Skeletal muscle tissue (tissue), 4 donors: ENCODE data around the gene ADM5. TPM values are rescaled to one million over a fixed set of nuclear protein-coding genes. Genes with fewer than 3 reads are reported as not detected.
A peak's percentile ranks its signal among the peaks of the same experiment; 100 is the strongest.

Experiments
- H3K27ac ChIP-seq: one replicate; pipeline ENCODE4 v1.7.0; 2013; ENCODE audit warnings: mild to moderate bottlenecking, low read depth, low read length, inconsistent platforms
- H3K27me3 ChIP-seq, 3 donors: one replicate each; pipeline ENCODE4 v1.7.0; 2013; ENCODE audit warnings: low read length in 3 of 3; ENCODE audit not compliant: control insufficient read depth in 3 of 3, insufficient read depth in 3 of 3
- H3K36me3 ChIP-seq, 3 donors: one replicate each; pipeline ENCODE4 v1.7.0; 2013; ENCODE audit warnings: low read length in 3 of 3; ENCODE audit not compliant: control insufficient read depth in 3 of 3, insufficient read depth in 3 of 3
- H3K4me1 ChIP-seq, 3 donors: one replicate each; pipeline ENCODE4 v1.7.0; 2013; ENCODE audit warnings: low read length in 3 of 3, mild to moderate bottlenecking in 3 of 3; ENCODE audit not compliant: control insufficient read depth in 3 of 3, insufficient read depth in 3 of 3
- H3K4me3 ChIP-seq, 3 donors: one replicate each; pipeline ENCODE4 v1.7.0; 2013; ENCODE audit warnings: low read length in 3 of 3
- H3K9ac ChIP-seq, 3 donors: one replicate each; pipeline ENCODE4 v1.7.0; 2013; ENCODE audit warnings: low read length in 3 of 3, mild to moderate bottlenecking in 3 of 3, moderate library complexity in 2 of 3, low read depth in 1 of 3
- H3K9me3 ChIP-seq, 3 donors: one replicate each; pipeline ENCODE4 v1.7.0; 2013; ENCODE audit warnings: low read length in 3 of 3; ENCODE audit not compliant: control insufficient read depth in 3 of 3
- total RNA-seq: library from RNA; depleted of rRNA; stranded (reverse); fragments of >200 nt; gene quantifications from one replicate; pipeline ENCODE4 v1.2.3, GENCODE V29; 2014
- donor health status: Osteomylitis.

ADM5 gene, protein sequence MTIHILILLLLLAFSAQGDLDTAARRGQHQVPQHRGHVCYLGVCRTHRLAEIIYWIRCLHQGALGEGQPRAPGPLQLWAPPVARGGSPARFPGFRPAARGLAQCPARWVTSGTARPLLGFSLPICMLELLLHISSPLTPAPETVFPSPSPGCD
- 1.0 TPM for total RNA-seq

- peaks cover 0 to 21% (median 18%) of the 10 kb centered on the region in 3 donors for H3K27me3 ChIP-seq
- H3K4me1 ChIP-seq, result peaks cover 21 to 34% (median 24%) of the 10 kb centered on the region in 3 donors
- peak within 1 kb of the TSS; percentile 14 to 76 (median 70) for H3K9ac ChIP-seq
- H3K27ac ChIP-seq, result peak within 1 kb of the TSS; percentile 74
- peak within 1 kb of the TSS; percentile 68 to 81 (median 70) for H3K4me3 ChIP-seq
- peaks cover 19 to 27% (median 24%) of the 10 kb centered on the region in 3 donors for H3K36me3 ChIP-seq
- H3K9me3 ChIP-seq, result no peaks in the 10 kb centered on the region
These were observed at the start of gene ADM5 for GRCh38 chr19:49689133-49690078. Gene ADM5, plus strand, starts transcription at chr19:49689594. Its CDS starts 244 bp downstream, at chr19:49689838.

DNA sequence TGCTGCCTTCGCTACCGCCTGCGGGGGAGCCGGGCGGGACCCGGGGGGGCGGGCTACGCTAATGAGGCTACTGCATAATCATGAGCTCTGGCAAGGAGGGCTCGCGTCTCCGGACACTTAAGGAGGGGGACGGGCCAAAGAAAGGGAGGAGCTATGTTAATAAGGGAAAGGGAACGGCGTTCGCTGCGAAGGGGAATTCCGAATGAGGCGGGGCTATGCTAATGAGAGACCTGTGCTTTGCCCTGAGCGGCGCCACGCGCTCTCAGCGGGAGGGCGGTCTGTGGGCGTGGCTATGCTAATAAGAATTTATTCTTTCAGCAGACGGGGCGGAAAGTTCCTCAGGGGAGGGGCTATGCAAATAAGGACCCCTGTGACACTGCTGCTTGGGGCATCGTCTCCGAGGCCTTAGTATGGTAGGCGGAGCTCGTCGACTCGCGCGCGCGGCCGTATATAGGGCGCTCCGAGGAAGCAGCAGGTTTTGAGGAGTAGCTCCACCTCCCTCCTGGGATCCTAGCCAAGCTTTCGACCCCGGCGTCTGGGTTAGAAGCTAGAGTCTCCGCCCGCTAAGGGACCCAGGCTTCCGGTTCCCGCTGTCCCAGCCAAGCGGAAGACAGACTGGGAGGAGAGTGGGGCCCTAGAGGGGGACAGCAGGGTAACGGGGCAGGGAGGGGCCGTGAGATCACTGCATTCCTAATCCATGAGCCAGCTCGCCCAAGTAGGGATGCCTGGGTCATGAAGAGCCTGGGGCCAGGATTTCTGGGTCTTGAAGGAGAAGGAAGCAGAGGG lies 49.1 kb upstream of the ADM5 start, which contains the start of gene RRAS:
TSS of gene RRAS (minus strand) at position 31 of the 786 bp plus-strand sequence. CDS start 45 bp downstream, outside the sequence.
- Histone ChIP-seq H3K36me3 (peaks cover 2 to 12% (median 5%) of the 10 kb centered on the region in 3 donors), H3K4me1 (peaks cover 40 to 47% (median 40%) of the 10 kb centered on the region in 3 donors), H3K27me3 (no peaks in the 10 kb centered on the region), H3K9ac (peak within 1 kb of the TSS; percentile 97 to 100 (median 98)), H3K4me3 (peak within 1 kb of the TSS; percentile 84 to 92 (median 86)), H3K27ac (peak within 1 kb of the TSS; percentile 100), H3K9me3 (no peaks in the 10 kb centered on the region)

DNA sequence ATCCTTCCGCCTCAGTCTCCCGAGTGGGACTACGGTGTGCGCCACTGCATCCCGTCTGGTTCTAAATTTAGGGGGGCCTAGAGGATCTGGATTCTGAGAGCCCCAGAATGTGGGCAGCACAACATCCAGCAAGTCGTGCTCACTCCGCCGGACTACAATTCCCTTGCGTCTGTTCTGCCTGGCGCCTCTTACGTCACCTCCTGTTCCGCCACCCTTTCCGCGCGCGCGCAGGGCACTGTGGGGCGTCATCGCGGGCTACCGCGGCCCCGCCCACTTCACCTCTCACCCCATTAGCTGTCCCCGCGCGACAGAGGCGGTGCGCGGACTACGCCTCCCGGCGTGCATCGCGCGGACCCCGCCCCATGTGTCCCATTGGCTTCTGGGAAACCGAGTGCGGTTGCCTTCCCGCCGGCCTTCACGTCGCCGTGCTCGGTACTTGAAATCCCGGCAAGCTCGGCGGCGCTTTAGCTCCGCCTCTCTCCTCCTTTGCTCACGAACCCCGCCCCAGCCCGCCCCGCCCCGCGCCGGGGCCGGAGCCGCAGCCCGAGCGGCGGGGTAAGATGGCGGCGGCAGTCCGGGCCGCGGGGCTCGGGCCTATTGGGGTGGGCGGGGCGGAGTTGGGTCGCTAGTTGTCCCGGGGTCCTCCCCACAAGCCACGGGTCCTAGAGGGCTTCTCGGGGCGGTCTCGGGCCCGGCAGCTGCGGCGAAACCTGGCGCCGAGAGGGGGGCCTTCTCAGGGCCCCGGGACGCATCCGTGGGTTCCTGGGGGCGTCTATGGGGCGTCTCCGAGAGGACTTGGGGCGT lies 47.5 kb upstream of the ADM5 start, which contains the start of gene SCAF1:
TSS of gene SCAF1 (plus strand) at position 522 of the 804 bp plus-strand sequence. CDS start 2,818 bp downstream, outside the sequence.
- Histone ChIP-seq H3K27ac (peak within 1 kb of the TSS; percentile 100), H3K4me3 (peak within 1 kb of the TSS; percentile 95 to 99 (median 97)), H3K9me3 (no peaks in the 10 kb centered on the region), H3K36me3 (peaks cover 13 to 18% (median 18%) of the 10 kb centered on the region in 3 donors), H3K27me3 (no peaks in the 10 kb centered on the region), H3K4me1 (peaks cover 38 to 42% (median 39%) of the 10 kb centered on the region in 3 donors), H3K9ac (peak within 1 kb of the TSS; percentile 98 to 100 (median 99))

DNA sequence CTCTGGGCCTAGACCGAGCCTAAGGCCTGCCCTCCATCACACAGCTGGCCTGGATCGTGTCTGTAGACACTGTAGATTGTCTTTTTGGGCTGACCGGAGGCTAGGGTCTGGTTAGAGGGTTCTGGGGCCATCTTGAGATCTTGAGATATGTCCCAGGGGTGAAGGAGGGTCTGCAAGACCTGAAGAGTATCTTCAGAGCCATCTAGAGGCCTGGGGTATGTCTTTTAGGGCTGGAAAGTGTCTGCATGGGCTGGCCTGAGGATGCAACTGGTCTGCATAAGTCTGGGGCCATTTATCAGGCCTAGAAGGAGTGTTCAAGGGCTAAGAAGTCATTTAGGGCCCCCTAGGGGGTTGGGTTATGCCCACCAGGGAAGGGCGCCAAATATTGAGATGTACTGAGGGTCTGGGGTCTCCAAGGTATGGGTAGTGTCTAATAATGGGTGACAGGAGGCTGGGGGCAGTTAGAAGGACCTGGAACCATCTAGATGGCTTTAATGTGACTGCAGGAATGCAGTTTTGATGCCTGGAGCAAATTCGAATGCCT lies 46.8 kb upstream of the ADM5 start:
- Histone ChIP-seq H3K9ac (peak overlapping the region; percentile 98 to 99 (median 99)), H3K9me3 (no peaks in the 10 kb centered on the region), H3K4me3 (peak overlapping the region; percentile 95 to 99 (median 97)), H3K36me3 (peaks cover 16 to 24% (median 23%) of the 10 kb centered on the region in 3 donors), H3K4me1 (peaks cover 38 to 43% (median 38%) of the 10 kb centered on the region in 3 donors), H3K27ac (peak overlapping the region; percentile 100), H3K27me3 (no peaks in the 10 kb centered on the region)

GRCh38 chr19:49643466-49643865 lies 45.9 kb upstream of the ADM5 start:
- H3K36me3 ChIP-seq, result peaks cover 16 to 27% (median 25%) of the 10 kb centered on the region in 3 donors
- H3K27me3 ChIP-seq, result no peaks in the 10 kb centered on the region
- H3K9me3 ChIP-seq, result no peaks in the 10 kb centered on the region
- peaks cover 32 to 39% (median 39%) of the 10 kb centered on the region in 3 donors for H3K4me1 ChIP-seq
- H3K27ac ChIP-seq, result no peak overlapping the region
- H3K9ac ChIP-seq, result peak overlapping the region; percentile 98 to 99 (median 99)
- H3K4me3 ChIP-seq, result peak overlapping the region; percentile 22 to 99 (median 95)

GRCh38 chr19:49645592-49645991 lies 43.8 kb upstream of the ADM5 start:
- H3K4me3 ChIP-seq, result no peak overlapping the region
- H3K36me3 ChIP-seq, result peaks cover 34 to 43% (median 38%) of the 10 kb centered on the region in 3 donors
- no peak overlapping the region for H3K9ac ChIP-seq
- no peaks in the 10 kb centered on the region for H3K27me3 ChIP-seq
- H3K9me3 ChIP-seq, result no peaks in the 10 kb centered on the region
- peaks cover 26 to 36% (median 34%) of the 10 kb centered on the region in 3 donors for H3K4me1 ChIP-seq
- H3K27ac ChIP-seq, result no peak overlapping the region

DNA sequence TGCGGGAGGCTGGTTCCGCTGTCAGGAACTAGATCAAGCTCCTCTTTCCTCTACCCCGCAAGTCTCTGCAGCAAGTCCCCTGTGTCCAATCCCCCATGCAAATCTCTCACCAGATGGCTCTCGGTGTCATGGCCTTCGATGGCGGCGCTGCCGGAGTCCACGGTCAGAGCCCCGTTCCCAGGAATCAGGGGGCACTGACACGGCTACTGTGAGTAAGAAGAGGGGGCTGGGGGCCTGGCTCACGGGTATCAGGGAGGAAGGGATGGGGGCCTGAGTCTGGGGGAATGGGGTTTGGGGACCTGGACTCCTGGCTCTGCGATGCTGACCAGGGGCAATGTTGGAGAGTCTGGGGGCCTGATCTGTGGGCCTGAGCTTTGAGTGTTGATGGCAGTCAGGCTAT lies 43.4 kb upstream of the ADM5 start:
- no peaks in the 10 kb centered on the region for H3K27me3 ChIP-seq
- H3K27ac ChIP-seq, result no peak overlapping the region
- no peak overlapping the region for H3K9ac ChIP-seq
- H3K36me3 ChIP-seq, result peaks cover 34 to 45% (median 39%) of the 10 kb centered on the region in 3 donors
- H3K4me1 ChIP-seq, result peaks cover 26 to 34% (median 30%) of the 10 kb centered on the region in 3 donors
- no peak overlapping the region for H3K4me3 ChIP-seq
- no peaks in the 10 kb centered on the region for H3K9me3 ChIP-seq

DNA sequence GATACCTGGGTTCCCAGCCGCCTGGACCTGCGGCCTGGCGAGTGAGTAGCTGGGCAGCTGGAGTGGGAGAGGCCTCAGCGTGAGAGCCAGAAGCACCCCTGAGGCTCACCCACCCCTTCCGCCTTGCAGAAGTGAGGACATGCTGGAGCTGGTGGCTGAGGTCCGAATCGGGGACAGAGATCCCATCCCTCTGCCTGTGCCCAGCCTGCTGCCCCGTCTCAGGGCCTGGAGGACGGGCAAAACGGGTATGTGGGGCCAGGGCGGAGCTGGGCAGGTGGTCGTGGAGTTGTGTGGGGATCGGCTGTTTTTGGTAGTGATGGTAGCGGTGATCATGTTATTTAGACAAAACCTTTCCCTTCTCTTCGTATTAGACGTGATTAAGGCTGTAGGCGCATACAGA lies 42.8 kb upstream of the ADM5 start:
- no peaks in the 10 kb centered on the region for H3K27me3 ChIP-seq
- H3K4me1 ChIP-seq, result peaks cover 22 to 30% (median 29%) of the 10 kb centered on the region in 3 donors
- no peak overlapping the region for H3K27ac ChIP-seq
- peaks cover 34 to 47% (median 39%) of the 10 kb centered on the region in 3 donors for H3K36me3 ChIP-seq
- no peak overlapping the region for H3K4me3 ChIP-seq
- H3K9me3 ChIP-seq, result no peaks in the 10 kb centered on the region
- no peak overlapping the region for H3K9ac ChIP-seq
